Neural progenitor cell (in vitro differentiated cells): ENCODE measurements around the gene TMEM140. TPM values are rescaled to one million over a fixed set of nuclear protein-coding genes. Genes with fewer than 3 reads are reported as not detected.

Experiments
- DNase-seq: peaks from one replicate; pipeline ENCODE4 v3.0.0-alpha.2; 2016; ENCODE audit warnings: low spot score
- H2AFZ ChIP-seq: fragments of 200-600 bp; sonication (generic); replicated peaks from 2 replicates; pipeline ENCODE4 v1.6.1; 2016; ENCODE audit warnings: antibody characterized with exemption
- H3F3A ChIP-seq: fragments of 200-600 bp; sonication (generic); 2 replicates; pipeline ENCODE4 v1.6.1; 2016; ENCODE audit warnings: antibody characterized with exemption, low read depth
- H3K27ac ChIP-seq: fragments of 200-600 bp; sonication (generic); 2 replicates; pipeline ENCODE4 v1.5.1; 2016; ENCODE audit warnings: mild to moderate bottlenecking
- H3K27me3 ChIP-seq: fragments of 200-600 bp; sonication (generic); 2 replicates; pipeline ENCODE4 v1.6.1; 2016; ENCODE audit warnings: mild to moderate bottlenecking, moderate library complexity
- H3K36me3 ChIP-seq: fragments of 200-600 bp; sonication (generic); 2 replicates; pipeline ENCODE4 v1.5.1; 2016
- H3K4me1 ChIP-seq: fragments of 200-600 bp; sonication (generic); 2 replicates; pipeline ENCODE4 v1.6.1; 2016; ENCODE audit warnings: mixed run types
- H3K4me2 ChIP-seq: fragments of 200-600 bp; sonication (generic); 2 replicates; pipeline ENCODE4 v1.6.1; 2016
- H3K4me3 ChIP-seq: fragments of 200-600 bp; sonication (generic); 2 replicates; pipeline ENCODE4 v1.5.1; 2016
- H3K79me2 ChIP-seq: fragments of 200-600 bp; sonication (generic); 2 replicates; pipeline ENCODE4 v1.6.1; 2016; ENCODE audit warnings: low read depth
- H3K9ac ChIP-seq: fragments of 200-600 bp; sonication (generic); 2 replicates; pipeline ENCODE4 v1.6.1; 2016
- H3K9me3 ChIP-seq: fragments of 200-600 bp; sonication (generic); 2 replicates; pipeline ENCODE4 v1.5.1; 2016; ENCODE audit warnings: low read depth
- H4K20me1 ChIP-seq: fragments of 200-600 bp; sonication (generic); 2 replicates; pipeline ENCODE4 v1.6.1; 2016; ENCODE audit warnings: low read depth
- H3K27ac Mint-ChIP-seq: 3 replicates; pipeline ENCODE4 v1.8.0; 2021; ENCODE audit warnings: mixed read lengths
- H3K27me3 Mint-ChIP-seq: 2 replicates; pipeline ENCODE4 v1.8.0; 2022; ENCODE audit warnings: low read depth, mild to moderate bottlenecking, inconsistent platforms, moderate library complexity, mixed read lengths; ENCODE audit not compliant: insufficient read depth
- H3K36me3 Mint-ChIP-seq: 3 replicates; pipeline ENCODE4 v1.8.0; 2021; ENCODE audit warnings: mixed read lengths
- H3K4me1 Mint-ChIP-seq: 3 replicates; pipeline ENCODE4 v1.8.0; 2021; ENCODE audit warnings: mixed read lengths
- H3K4me3 Mint-ChIP-seq: 3 replicates; pipeline ENCODE4 v1.8.0; 2021; ENCODE audit warnings: mild to moderate bottlenecking, moderate library complexity, mixed read lengths
- H3K9me3 Mint-ChIP-seq: 3 replicates; pipeline ENCODE4 v1.8.0; 2020; ENCODE audit warnings: mixed read lengths
- EZH2 ChIP-seq: fragments of 200-600 bp; sonication (generic); IDR thresholded peaks from 2 replicates; pipeline ENCODE4 v1.6.1; 2017; ENCODE audit warnings: antibody characterized with exemption, mild to moderate bottlenecking, moderate library complexity
- EZH2phosphoT487 ChIP-seq: fragments of 200-600 bp; sonication (generic); IDR thresholded peaks from 2 replicates; pipeline ENCODE4 v1.6.1; 2017; ENCODE audit warnings: antibody characterized with exemption
- total RNA-seq: library from RNA; depleted of rRNA; stranded (reverse); fragments of >200 nt; gene quantifications from 2 replicates; pipeline ENCODE4 v1.2.3, GENCODE V29; 2015; ENCODE audit warnings: low replicate concordance
- TF ChIP-seq, protein P1 (sequence below): fragments of 200-600 bp; sonication (generic); IDR thresholded peaks from 2 replicates; pipeline ENCODE4 v1.5.1; 2017; ENCODE audit warnings: antibody characterized with exemption, mild to moderate bottlenecking

Gene TMEM140
- total RNA-seq, 1 donor from 2014 or later = not detected

DNA sequence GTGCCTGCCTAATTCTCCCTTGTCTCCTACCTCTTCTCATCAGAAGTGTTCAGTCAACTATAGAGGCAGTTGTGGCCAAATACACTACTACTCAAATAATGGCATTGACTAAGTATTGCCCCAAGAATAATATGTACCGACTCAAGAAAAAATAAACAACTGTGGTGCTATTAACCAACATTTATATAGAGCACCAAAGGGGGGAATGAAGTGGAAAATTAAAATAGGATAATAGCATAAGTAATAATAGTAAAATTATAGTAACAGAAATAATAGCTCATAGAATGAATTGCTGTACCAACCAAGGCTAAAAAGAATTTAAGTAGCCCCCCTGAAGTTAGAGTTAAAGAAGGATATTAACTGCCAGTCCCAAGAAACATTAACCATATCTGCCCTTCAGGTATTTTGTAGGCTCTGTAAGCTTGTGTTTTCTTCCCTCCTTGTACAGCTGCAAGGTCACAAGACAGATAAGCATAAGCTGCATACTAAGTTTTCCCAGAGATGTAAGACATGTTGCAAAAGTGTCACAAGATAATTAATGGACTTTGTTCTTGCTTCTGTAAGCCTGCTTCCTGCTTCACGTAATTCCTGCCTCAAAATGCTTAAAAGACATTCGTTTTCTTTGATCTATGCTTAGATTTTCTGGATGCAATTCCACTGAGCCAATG, 33.5 kb downstream of the TMEM140 start:
- H3K27me3 ChIP-seq = no peaks in the 10 kb centered on the region
- no peak for DNase-seq
- H3K4me1 ChIP-seq = peaks cover 11% of the 10 kb centered on the region
- peaks cover 22% of the 10 kb centered on the region for H3K9me3 Mint-ChIP-seq
- peaks cover 13% of the 10 kb centered on the region for H3F3A ChIP-seq
- no peaks in the 10 kb centered on the region for H3K36me3 ChIP-seq
- no peaks in the 10 kb centered on the region for H3K79me2 ChIP-seq
- H3K27ac Mint-ChIP-seq = no peak overlapping the region
- no peak overlapping the region for H3K9ac ChIP-seq
- H3K36me3 Mint-ChIP-seq = peaks cover 32% of the 10 kb centered on the region
- peaks cover 8% of the 10 kb centered on the region for H3K9me3 ChIP-seq
- peaks cover 6% of the 10 kb centered on the region for H3K27me3 Mint-ChIP-seq
- H4K20me1 ChIP-seq = no peaks in the 10 kb centered on the region
- H3K4me1 Mint-ChIP-seq = peaks cover 4% of the 10 kb centered on the region
- TF ChIP-seq EZH2phosphoT487 (no peak), EZH2 (no peak)
- TF ChIP-seq, protein P1, sequence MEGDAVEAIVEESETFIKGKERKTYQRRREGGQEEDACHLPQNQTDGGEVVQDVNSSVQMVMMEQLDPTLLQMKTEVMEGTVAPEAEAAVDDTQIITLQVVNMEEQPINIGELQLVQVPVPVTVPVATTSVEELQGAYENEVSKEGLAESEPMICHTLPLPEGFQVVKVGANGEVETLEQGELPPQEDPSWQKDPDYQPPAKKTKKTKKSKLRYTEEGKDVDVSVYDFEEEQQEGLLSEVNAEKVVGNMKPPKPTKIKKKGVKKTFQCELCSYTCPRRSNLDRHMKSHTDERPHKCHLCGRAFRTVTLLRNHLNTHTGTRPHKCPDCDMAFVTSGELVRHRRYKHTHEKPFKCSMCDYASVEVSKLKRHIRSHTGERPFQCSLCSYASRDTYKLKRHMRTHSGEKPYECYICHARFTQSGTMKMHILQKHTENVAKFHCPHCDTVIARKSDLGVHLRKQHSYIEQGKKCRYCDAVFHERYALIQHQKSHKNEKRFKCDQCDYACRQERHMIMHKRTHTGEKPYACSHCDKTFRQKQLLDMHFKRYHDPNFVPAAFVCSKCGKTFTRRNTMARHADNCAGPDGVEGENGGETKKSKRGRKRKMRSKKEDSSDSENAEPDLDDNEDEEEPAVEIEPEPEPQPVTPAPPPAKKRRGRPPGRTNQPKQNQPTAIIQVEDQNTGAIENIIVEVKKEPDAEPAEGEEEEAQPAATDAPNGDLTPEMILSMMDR = no peak
- H3K4me2 ChIP-seq = no peak overlapping the region
- no peak overlapping the region for H3K4me3 ChIP-seq
- H2AFZ ChIP-seq = no peak overlapping the region
- no peak overlapping the region for H3K4me3 Mint-ChIP-seq
- H3K27ac ChIP-seq = no peak overlapping the region

DNA sequence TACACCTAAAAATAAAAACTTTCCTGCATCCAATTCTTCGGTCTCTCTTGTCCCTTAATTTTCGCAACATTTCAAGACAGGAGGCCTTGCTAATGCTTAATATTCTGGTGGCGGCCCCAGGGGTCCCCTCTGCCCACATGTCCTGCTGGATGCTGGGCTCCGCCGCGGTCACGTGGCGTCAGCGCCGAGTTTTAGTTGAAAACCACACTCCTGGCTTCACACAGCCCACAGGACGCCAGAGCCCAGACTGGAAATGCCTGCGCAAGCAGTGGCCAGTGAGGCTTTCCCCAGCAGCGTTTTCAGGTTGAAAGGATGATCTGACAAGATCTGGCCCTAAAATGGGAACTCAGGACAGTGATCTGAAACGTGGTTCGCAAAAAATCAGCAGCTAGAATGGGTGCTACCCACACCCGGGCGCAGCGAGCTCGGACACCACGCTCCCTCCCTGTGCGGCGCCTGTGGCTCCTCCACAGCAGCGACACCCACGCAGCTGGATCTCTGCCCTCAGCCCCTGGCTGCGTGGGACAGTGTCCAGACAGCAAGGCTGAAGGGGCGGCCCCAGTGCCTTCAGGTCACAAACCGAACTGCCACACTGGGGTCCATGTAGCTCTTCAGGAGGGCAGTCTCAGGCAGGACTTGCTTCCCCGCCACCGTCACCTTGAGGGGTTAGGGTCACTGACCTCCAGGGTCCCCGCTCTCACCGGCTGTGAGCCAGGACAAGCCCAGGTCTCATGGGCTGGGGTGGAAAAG, 34.2 kb downstream of the TMEM140 start:
- Histone ChIP-seq H3K27me3 (no peaks in the 10 kb centered on the region), H4K20me1 (no peaks in the 10 kb centered on the region), H3F3A (peaks cover 13% of the 10 kb centered on the region), H3K27ac (no peak overlapping the region), H3K9me3 (peaks cover 8% of the 10 kb centered on the region), H3K4me1 (peaks cover 11% of the 10 kb centered on the region), H3K79me2 (no peaks in the 10 kb centered on the region), H3K36me3 (no peaks in the 10 kb centered on the region), H3K9ac (no peak overlapping the region), H2AFZ (no peak overlapping the region), H3K4me2 (no peak overlapping the region), H3K4me3 (no peak overlapping the region)
- H3K4me3 Mint-ChIP-seq = no peak overlapping the region
- peaks cover 4% of the 10 kb centered on the region for H3K4me1 Mint-ChIP-seq
- TF ChIP-seq EZH2 = no peak
- TF ChIP-seq EZH2phosphoT487 = no peak
- TF ChIP-seq, protein P1 = no peak
- peaks cover 22% of the 10 kb centered on the region for H3K9me3 Mint-ChIP-seq
- DNase-seq = no peak
- no peak overlapping the region for H3K27ac Mint-ChIP-seq
- peaks cover 6% of the 10 kb centered on the region for H3K27me3 Mint-ChIP-seq
- H3K36me3 Mint-ChIP-seq = peaks cover 32% of the 10 kb centered on the region

- no peak overlapping the region for H3K4me3 Mint-ChIP-seq
- Histone ChIP-seq H3F3A (peaks cover 3% of the 10 kb centered on the region), H3K9ac (no peak overlapping the region), H3K4me3 (no peak overlapping the region), H3K36me3 (no peaks in the 10 kb centered on the region), H3K4me2 (no peak overlapping the region), H3K79me2 (no peaks in the 10 kb centered on the region), H2AFZ (no peak overlapping the region), H3K27me3 (no peaks in the 10 kb centered on the region), H4K20me1 (no peaks in the 10 kb centered on the region), H3K27ac (no peak overlapping the region), H3K9me3 (peaks cover 8% of the 10 kb centered on the region), H3K4me1 (no peaks in the 10 kb centered on the region)
- peaks cover 6% of the 10 kb centered on the region for H3K27me3 Mint-ChIP-seq
- TF ChIP-seq, protein P1 = no peak
- no peak for TF ChIP-seq EZH2phosphoT487
- TF ChIP-seq EZH2 = no peak
- H3K9me3 Mint-ChIP-seq = peaks cover 22% of the 10 kb centered on the region
- DNase-seq = no peak
- H3K36me3 Mint-ChIP-seq = peaks cover 32% of the 10 kb centered on the region
- no peak overlapping the region for H3K27ac Mint-ChIP-seq
- no peaks in the 10 kb centered on the region for H3K4me1 Mint-ChIP-seq
Measured at GRCh38 chr7:135183478-135183877, 35.6 kb downstream of the TMEM140 start.
